GM12873 (cell line): ENCODE measurements around the gene FMNL2.

ENCODE experiments used
- CTCF ChIP-seq: IDR thresholded peaks from 2 replicates; pipeline ENCODE4 v1.5.1; 2012; ENCODE audit warnings: low read depth, mild to moderate bottlenecking, moderate library complexity, low read length, control low read depth; ENCODE audit not compliant: insufficient read depth; ENCODE audit errors: missing control alignments

FMNL2 gene

GRCh38 chr2:152367547-152368390, 32.8 kb downstream of the FMNL2 start:
- no peak for TF ChIP-seq CTCF

- no peak for TF ChIP-seq CTCF
Measured at GRCh38 chr2:152369176-152369860, 34.3 kb downstream of the FMNL2 start.

GRCh38 chr2:152370783-152371182, 35.8 kb downstream of the FMNL2 start:
- no peak for TF ChIP-seq CTCF

GRCh38 chr2:152372438-152372984, 37.5 kb downstream of the FMNL2 start:
- TF ChIP-seq CTCF: no peak

GRCh38 chr2:152375174-152375573, 40.2 kb downstream of the FMNL2 start:
- TF ChIP-seq CTCF: no peak

- TF ChIP-seq CTCF: no peak
Measured at GRCh38 chr2:152376385-152376784, 41.4 kb downstream of the FMNL2 start.

GRCh38 chr2:152376968-152377367, 42.0 kb downstream of the FMNL2 start:
- TF ChIP-seq CTCF: no peak
